ACC112 (cell line): ENCODE data around the gene MATCAP1.

Experiments used
- H2AFZ ChIP-seq: fragments of 200-600 bp; sonication (generic); one replicate; pipeline ENCODE4 v1.6.0; 2017; ENCODE audit warnings: antibody characterized with exemption, low read length; ENCODE audit not compliant: unreplicated experiment
- H3K27ac ChIP-seq: fragments of 200-600 bp; sonication (generic); 2 replicates; pipeline ENCODE4 v1.5.1; 2014; ENCODE audit warnings: low read depth, mild to moderate bottlenecking, antibody characterized with exemption, low read length, moderate library complexity
- H3K27me3 ChIP-seq: fragments of 200-600 bp; sonication (generic); 2 replicates; pipeline ENCODE4 v1.6.1; 2014; ENCODE audit warnings: mild to moderate bottlenecking, antibody characterized with exemption, low read length, moderate library complexity, mixed read lengths; ENCODE audit not compliant: insufficient read depth
- H3K36me3 ChIP-seq: fragments of 200-600 bp; sonication (generic); 2 replicates; pipeline ENCODE4 v1.6.1; 2016; ENCODE audit warnings: mild to moderate bottlenecking, antibody characterized with exemption, low read length, moderate library complexity, mixed read lengths; ENCODE audit not compliant: insufficient read depth
- H3K4me1 ChIP-seq: fragments of 200-600 bp; sonication (generic); one replicate; pipeline ENCODE4 v1.6.1; 2016; ENCODE audit warnings: low read length, mixed read lengths; ENCODE audit not compliant: insufficient read depth, unreplicated experiment, control insufficient read depth
- H3K4me3 ChIP-seq: fragments of 200-600 bp; sonication (generic); 2 replicates; pipeline ENCODE4 v1.5.1; 2014; ENCODE audit warnings: mild to moderate bottlenecking, low read depth, low read length
- H3K79me2 ChIP-seq: fragments of 200-600 bp; sonication (generic); one replicate; pipeline ENCODE4 v1.6.0; 2016; ENCODE audit warnings: low read length; ENCODE audit not compliant: control insufficient read depth, unreplicated experiment, insufficient read depth

The MATCAP1 gene

GRCh38 chr16:67188798-67189197, 5.0 kb upstream of the MATCAP1 start:
- H3K36me3 ChIP-seq = no peaks in the 10 kb centered on the region
- no peak overlapping the region for H3K4me3 ChIP-seq
- H3K27me3 ChIP-seq = no peaks in the 10 kb centered on the region
- peaks cover 18% of the 10 kb centered on the region for H3K79me2 ChIP-seq
- H2AFZ ChIP-seq = no peak overlapping the region
- peaks cover 29% of the 10 kb centered on the region for H3K4me1 ChIP-seq
- H3K27ac ChIP-seq = no peak overlapping the region

- Histone ChIP-seq H3K36me3 (no peaks in the 10 kb centered on the region), H2AFZ (no peak overlapping the region), H3K27ac (no peak overlapping the region), H3K4me3 (no peak overlapping the region), H3K79me2 (peaks cover 13% of the 10 kb centered on the region), H3K4me1 (peaks cover 25% of the 10 kb centered on the region), H3K27me3 (no peaks in the 10 kb centered on the region)
These were observed 4.6 kb upstream of the MATCAP1 start for GRCh38 chr16:67188323-67188722.

- H2AFZ ChIP-seq = no peak overlapping the region
- peaks cover 12% of the 10 kb centered on the region for H3K79me2 ChIP-seq
- H3K27me3 ChIP-seq = no peaks in the 10 kb centered on the region
- peaks cover 26% of the 10 kb centered on the region for H3K4me1 ChIP-seq
- no peak overlapping the region for H3K27ac ChIP-seq
- H3K4me3 ChIP-seq = no peak overlapping the region
- no peaks in the 10 kb centered on the region for H3K36me3 ChIP-seq
These were observed 3.6 kb upstream of the MATCAP1 start for GRCh38 chr16:67187175-67187890.

GRCh38 chr16:67186550-67186950, 2.8 kb upstream of the MATCAP1 start:
- no peaks in the 10 kb centered on the region for H3K27me3 ChIP-seq
- no peak overlapping the region for H2AFZ ChIP-seq
- peak overlapping the region; percentile 67; the same call in 1 of the 2 replicates for H3K4me3 ChIP-seq
- H3K27ac ChIP-seq = no peak overlapping the region
- peaks cover 31% of the 10 kb centered on the region for H3K4me1 ChIP-seq
- H3K79me2 ChIP-seq = peaks cover 11% of the 10 kb centered on the region
- no peaks in the 10 kb centered on the region for H3K36me3 ChIP-seq

GRCh38 chr16:67185651-67186134, 1.9 kb upstream of the MATCAP1 start:
- Histone ChIP-seq H3K4me1 (peaks cover 33% of the 10 kb centered on the region), H3K27me3 (no peaks in the 10 kb centered on the region), H2AFZ (no peak overlapping the region), H3K27ac (peak overlapping the region; percentile 22; the same call in 1 of the 2 replicates), H3K4me3 (peak overlapping the region; percentile 67), H3K79me2 (peaks cover 11% of the 10 kb centered on the region), H3K36me3 (no peaks in the 10 kb centered on the region)

GRCh38 chr16:67184995-67185650, 1.4 kb upstream of the MATCAP1 start:
- Histone ChIP-seq H3K27ac (no peak overlapping the region), H2AFZ (no peak overlapping the region), H3K27me3 (no peaks in the 10 kb centered on the region), H3K4me1 (peaks cover 33% of the 10 kb centered on the region), H3K36me3 (no peaks in the 10 kb centered on the region), H3K4me3 (peak overlapping the region; percentile 81), H3K79me2 (peaks cover 11% of the 10 kb centered on the region)

GRCh38 chr16:67184453-67184994, 761 bp upstream of the MATCAP1 start:
- no peak overlapping the region for H3K27ac ChIP-seq
- H3K27me3 ChIP-seq = no peaks in the 10 kb centered on the region
- no peaks in the 10 kb centered on the region for H3K36me3 ChIP-seq
- peaks cover 33% of the 10 kb centered on the region for H3K4me1 ChIP-seq
- H2AFZ ChIP-seq = no peak overlapping the region
- peaks cover 11% of the 10 kb centered on the region for H3K79me2 ChIP-seq
- peak overlapping the region; percentile 81 for H3K4me3 ChIP-seq

GRCh38 chr16:67183284-67183626, 508 bp downstream of the MATCAP1 start:
- Histone ChIP-seq H3K27ac (peak overlapping the region; percentile 83), H3K79me2 (peaks cover 11% of the 10 kb centered on the region), H3K27me3 (no peaks in the 10 kb centered on the region), H3K36me3 (no peaks in the 10 kb centered on the region), H3K4me3 (peak overlapping the region; percentile 81), H3K4me1 (peaks cover 33% of the 10 kb centered on the region), H2AFZ (no peak overlapping the region)

GRCh38 chr16:67182288-67182687, 1.5 kb downstream of the MATCAP1 start:
- peaks cover 11% of the 10 kb centered on the region for H3K79me2 ChIP-seq
- no peaks in the 10 kb centered on the region for H3K27me3 ChIP-seq
- H3K4me3 ChIP-seq = peak overlapping the region; percentile 81
- H2AFZ ChIP-seq = no peak overlapping the region
- H3K27ac ChIP-seq = peak overlapping the region; percentile 15; the same call in 1 of the 2 replicates
- H3K4me1 ChIP-seq = peaks cover 33% of the 10 kb centered on the region
- H3K36me3 ChIP-seq = no peaks in the 10 kb centered on the region

- no peak overlapping the region for H2AFZ ChIP-seq
- H3K27ac ChIP-seq = peak overlapping the region; percentile 51
- peaks cover 25% of the 10 kb centered on the region for H3K4me1 ChIP-seq
- H3K79me2 ChIP-seq = peaks cover 11% of the 10 kb centered on the region
- peak overlapping the region; percentile 62 for H3K4me3 ChIP-seq
- H3K27me3 ChIP-seq = no peaks in the 10 kb centered on the region
- H3K36me3 ChIP-seq = no peaks in the 10 kb centered on the region
These were observed 2.4 kb downstream of the MATCAP1 start for GRCh38 chr16:67181346-67181745.
